Ishikawa (cell line): ENCODE data around the gene LAMB3.

ENCODE experiments used
- CEBPB ChIP-seq: IDR thresholded peaks from 2 replicates; pipeline ENCODE4 v1.6.1; 2012
- CREB1 ChIP-seq: IDR thresholded peaks from 2 replicates; pipeline ENCODE4 v1.6.1; 2012; ENCODE audit warnings: low read depth
- EGR1 ChIP-seq: IDR thresholded peaks from 2 replicates; pipeline ENCODE4 v1.6.1; 2012
- EP300 ChIP-seq: IDR thresholded peaks from 2 replicates; pipeline ENCODE4 v1.6.1; 2012; ENCODE audit warnings: borderline replicate concordance
- FOXM1 ChIP-seq: IDR thresholded peaks from 2 replicates; pipeline ENCODE4 v1.6.1; 2012; ENCODE audit warnings: low read depth, borderline replicate concordance
- MAX ChIP-seq: IDR thresholded peaks from 2 replicates; pipeline ENCODE4 v1.6.1; 2012
- NFIC ChIP-seq: IDR thresholded peaks from 2 replicates; pipeline ENCODE4 v1.6.1; 2012
- RAD21 ChIP-seq: IDR thresholded peaks from 2 replicates; pipeline ENCODE4 v1.6.1; 2012; ENCODE audit warnings: low read depth
- REST ChIP-seq: IDR thresholded peaks from 2 replicates; pipeline ENCODE4 v1.6.1; 2012; ENCODE audit warnings: low read depth, mild to moderate bottlenecking
- TAF1 ChIP-seq: IDR thresholded peaks from 2 replicates; pipeline ENCODE4 v1.6.1; 2012; ENCODE audit warnings: low read depth, mild to moderate bottlenecking
- TEAD4 ChIP-seq: IDR thresholded peaks from 2 replicates; pipeline ENCODE4 v1.6.1; 2012
- USF1 ChIP-seq: IDR thresholded peaks from 2 replicates; pipeline ENCODE4 v1.6.1; 2012
- YY1 ChIP-seq: IDR thresholded peaks from 2 replicates; pipeline ENCODE4 v1.6.1; 2012; ENCODE audit warnings: low read depth
- ZBTB7A ChIP-seq: IDR thresholded peaks from 2 replicates; pipeline ENCODE4 v1.6.1; 2012; ENCODE audit warnings: low read depth

DNA sequence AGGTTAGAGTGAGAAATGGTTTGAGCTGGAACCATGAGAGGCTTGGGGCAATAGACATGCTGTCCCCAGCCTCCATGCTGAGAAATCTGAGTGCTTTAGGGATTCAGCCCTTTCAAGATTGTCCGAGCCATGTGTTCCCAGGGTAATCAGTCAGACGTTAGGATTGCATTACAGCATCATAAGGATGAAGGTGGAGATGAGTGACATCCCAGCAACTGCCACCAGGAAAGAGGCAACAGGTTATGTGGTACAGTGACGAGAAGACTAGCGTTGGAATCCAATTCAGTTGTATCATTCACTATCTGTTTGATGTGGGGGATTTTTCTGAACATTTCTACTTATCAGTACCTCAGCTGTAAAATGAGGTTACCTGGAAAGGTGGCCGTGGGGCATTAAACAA, 67.0 kb downstream of the LAMB3 start:
- no peak for TF ChIP-seq TEAD4
- no peak for TF ChIP-seq REST
- no peak for TF ChIP-seq MAX
- no peak for TF ChIP-seq EGR1
- TF ChIP-seq TAF1, result no peak
- TF ChIP-seq CEBPB, result no peak
- no peak for TF ChIP-seq CREB1
- no peak for TF ChIP-seq RAD21
- no peak for TF ChIP-seq EP300
- TF ChIP-seq NFIC, result no peak
- TF ChIP-seq YY1, result no peak
- no peak for TF ChIP-seq FOXM1
- TF ChIP-seq USF1, result no peak
- TF ChIP-seq ZBTB7A, result no peak
